GM19395 (cell line): ENCODE results near the gene TMEM139.
"Not testable (repeated sequence)": the region's sequence is repeated elsewhere in the genome, so short reads cannot be mapped to it uniquely, and the experiment has no call there.

Experiments used
- ATAC-seq: cut with Tn5 transposase; IDR thresholded peaks from one replicate; pipeline ENCODE4 v1.9.1; 2021; ENCODE audit warnings: mild to moderate bottlenecking, moderate library complexity; ENCODE audit not compliant: unreplicated experiment

Gene TMEM139

DNA sequence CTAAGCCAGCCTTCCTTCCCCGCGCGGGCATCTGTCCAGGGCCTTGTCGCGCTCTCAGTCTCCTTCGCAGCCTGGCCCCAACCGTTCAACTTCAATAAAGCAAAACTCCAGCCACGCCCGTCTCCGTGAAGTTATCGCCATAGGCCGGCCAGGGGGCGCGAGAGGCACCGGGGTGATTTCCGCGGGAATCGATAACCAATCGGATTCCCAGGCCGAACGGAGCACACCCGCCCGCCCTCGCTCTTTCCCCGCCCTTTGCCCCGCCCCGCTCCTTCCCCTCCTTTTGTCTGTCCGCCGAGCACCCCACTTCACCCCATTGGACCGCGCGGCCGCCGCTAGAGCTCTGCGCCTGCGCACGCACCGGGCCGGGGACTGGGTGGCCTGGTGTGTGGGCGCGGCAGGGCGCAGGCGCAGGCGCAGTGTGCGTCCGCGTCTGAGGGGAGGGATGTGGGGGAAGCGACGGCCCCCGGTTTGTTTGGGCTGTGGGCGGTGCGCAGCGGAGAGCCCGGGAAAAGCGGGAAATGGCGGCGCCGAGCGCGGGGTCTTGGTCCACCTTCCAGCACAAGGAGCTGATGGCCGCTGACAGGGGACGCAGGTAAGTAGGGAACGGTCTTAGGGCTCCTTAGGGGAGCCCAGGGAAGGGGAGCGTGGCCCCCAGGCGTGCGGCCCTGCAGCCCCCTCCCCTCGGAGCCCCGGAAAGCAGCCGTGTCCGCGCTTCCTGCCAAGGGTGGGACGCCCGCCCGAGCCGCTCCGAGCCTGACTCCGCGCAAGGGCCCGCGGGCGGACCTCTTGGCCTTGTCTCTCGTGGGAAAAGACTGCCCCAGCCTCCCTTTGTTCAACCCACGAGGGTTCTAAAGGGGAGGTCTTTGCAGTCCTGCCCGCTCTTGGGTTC, 3.4 kb downstream of the TMEM139 start, which contains the start of gene CASP2:
CASP2 (plus strand) TSS at position 417 of the 892 bp plus-strand sequence; CDS start at position 522, 105 bp downstream.
- ATAC-seq, result peak; percentile 90

DNA sequence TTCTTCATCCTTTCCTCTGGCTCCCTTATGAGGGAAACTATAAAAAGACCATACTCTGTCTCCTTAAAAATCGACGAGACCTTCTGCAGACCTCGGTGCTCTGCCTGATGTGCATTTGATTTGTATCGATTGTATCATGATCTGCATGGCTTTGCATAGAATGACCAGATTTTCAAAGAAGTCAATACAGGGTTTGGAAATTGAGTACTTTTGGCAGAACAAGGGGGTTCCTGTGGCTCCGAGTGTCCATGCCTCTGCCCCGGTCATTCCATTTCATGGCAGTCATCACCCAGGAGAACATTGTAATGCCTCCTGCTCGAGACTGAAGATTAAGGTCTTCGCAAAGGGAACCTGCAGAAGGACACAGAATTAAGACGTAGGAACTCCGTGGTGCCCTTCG, 4.1 kb downstream of the TMEM139 start:
- peak; percentile 6 for ATAC-seq

DNA sequence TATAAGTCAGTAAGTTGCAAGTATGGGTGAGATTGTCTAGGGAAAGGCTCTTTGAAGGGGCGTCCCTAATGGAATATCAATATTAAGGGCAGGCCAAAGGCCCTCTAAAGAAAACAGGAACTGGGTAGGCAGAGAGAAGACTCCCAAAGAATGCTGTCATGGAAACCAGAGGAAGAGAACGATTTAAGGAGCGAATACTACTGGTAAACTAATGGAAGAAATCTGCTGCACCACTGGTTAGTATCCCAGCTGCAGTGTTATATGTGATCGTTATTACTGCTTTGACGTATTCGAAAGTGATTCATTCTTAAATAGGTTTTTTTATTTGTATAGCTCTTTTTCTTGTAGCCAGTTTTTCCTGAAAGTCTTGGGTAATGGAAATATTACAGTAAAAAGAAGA, 4.7 kb downstream of the TMEM139 start:
- no peak for ATAC-seq

GRCh38 chr7:143289888-143290287, 5.1 kb downstream of the TMEM139 start:
- not testable (repeated sequence) for ATAC-seq

GRCh38 chr7:143290293-143290692, 5.5 kb downstream of the TMEM139 start:
- ATAC-seq, result no peak

GRCh38 chr7:143292876-143293275, 8.1 kb downstream of the TMEM139 start:
- no peak for ATAC-seq

DNA sequence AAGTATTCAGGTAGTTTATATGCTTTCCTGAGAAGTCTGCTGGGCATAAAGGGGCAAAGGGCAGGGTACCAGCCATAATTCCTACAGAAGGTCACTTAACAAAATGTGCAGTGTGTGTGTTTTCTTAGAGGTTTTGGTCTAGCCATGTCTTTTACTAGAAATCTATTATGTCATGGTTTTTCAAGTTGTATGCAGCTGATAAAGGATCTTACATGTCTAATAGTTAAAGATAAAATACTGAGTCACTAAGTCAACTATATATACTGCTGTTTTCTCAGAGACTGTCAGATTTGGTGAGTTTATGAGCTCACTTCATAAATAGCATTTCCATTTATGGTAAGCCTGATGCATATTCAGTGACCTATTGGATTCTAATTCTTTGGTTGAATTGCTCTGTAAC, 11.1 kb downstream of the TMEM139 start:
- ATAC-seq, result no peak

- no peak for ATAC-seq
Observed at GRCh38 chr7:143296686-143297085, 11.9 kb downstream of the TMEM139 start.

DNA sequence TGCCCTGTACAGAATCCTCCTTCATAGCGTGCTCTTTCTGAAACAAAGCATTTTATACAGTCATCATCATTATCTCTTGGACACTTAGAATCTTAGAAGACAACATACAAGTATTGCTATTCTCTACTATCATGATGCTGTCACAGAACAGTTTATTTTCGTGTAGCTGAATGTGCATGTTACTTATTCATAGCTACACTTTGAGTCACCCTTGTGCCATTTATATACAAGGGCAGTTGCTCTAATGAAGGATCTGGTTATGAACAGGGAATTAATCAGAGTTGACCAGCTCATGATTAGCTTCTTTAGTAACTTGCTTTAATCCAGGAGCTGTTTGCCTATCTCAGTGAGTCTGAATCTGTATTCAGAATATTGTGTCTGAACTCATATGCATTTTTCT, 14.6 kb downstream of the TMEM139 start:
- ATAC-seq, result no peak

DNA sequence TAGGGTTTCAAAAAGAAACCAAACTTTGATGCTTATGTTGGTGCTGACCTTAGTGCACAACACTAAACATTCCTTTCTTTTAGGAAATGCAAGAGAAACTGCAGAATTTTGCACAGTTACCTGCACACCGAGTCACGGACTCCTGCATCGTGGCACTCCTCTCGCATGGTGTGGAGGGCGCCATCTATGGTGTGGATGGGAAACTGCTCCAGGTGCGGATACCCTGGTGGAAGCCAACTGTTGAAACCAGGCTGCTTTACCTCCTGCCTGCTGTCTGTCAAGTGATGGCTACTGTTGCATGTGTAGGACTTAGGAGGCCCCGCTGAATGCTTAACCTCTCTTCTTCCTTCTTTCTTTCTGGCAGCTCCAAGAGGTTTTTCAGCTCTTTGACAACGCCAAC, 15.1 kb downstream of the TMEM139 start:
- ATAC-seq, result no peak

DNA sequence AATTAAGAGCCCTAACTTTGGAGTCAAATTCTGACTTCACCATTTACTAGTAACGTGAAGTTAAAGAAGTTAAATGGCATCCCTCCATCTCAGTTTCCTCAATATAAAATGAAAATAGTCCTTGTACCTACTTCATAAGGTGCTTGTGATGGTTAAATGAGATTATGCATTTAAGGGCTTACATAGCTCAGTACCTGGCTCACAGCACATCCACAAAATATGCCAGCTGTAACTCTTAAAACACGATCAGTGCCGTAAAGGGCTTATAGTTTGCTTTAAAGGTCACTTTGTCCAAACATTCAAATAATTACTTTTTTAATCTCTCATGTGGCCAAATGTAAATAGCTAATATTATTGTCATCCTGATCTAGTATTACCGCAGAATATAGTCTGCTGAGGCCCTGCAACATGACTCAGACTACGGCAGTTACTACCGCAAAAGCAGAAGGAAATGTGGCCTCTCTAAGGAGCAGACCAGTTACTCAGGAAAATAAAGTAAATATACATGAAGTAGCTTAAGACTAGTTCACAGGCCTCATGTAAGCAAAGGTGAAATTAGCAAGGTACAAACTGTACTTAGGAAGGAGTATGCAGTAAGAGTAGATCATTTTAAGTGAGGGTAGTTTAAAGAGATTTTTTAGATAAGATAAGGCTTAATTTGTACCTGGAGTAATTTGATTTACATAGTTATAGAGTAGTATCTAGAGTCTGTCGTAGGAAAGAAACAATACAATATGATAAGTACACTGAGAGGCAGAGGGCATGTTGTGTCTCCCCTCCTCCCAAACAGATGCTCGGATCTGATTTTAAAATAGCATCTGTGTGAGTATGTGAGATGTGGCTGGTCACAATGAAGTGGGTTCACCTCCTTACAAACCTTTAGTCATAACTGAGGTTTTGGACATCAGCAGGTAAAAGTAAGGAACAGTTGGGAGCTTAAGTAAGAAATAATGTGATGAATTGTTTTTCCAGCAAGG, 16.5 kb downstream of the TMEM139 start:
- no peak for ATAC-seq

- ATAC-seq, result no peak
Observed at GRCh38 chr7:143303733-143304132, 19.0 kb downstream of the TMEM139 start.

GRCh38 chr7:143304938-143305337, 20.2 kb downstream of the TMEM139 start:
- no peak for ATAC-seq

GRCh38 chr7:143305423-143306070, 20.8 kb downstream of the TMEM139 start:
- peak; percentile 56 for ATAC-seq

GRCh38 chr7:143308632-143309031, 23.9 kb downstream of the TMEM139 start:
- no peak for ATAC-seq

- ATAC-seq, result no peak
Observed at GRCh38 chr7:143314127-143314526, 29.4 kb downstream of the TMEM139 start.

- no peak for ATAC-seq
Observed at GRCh38 chr7:143315776-143316175, 31.0 kb downstream of the TMEM139 start, which contains the start of gene CLCN1. Gene CLCN1, plus strand, starts transcription at chr7:143316111. Its CDS starts 102 bp downstream, at chr7:143316213.

GRCh38 chr7:143316492-143316891, 31.7 kb downstream of the TMEM139 start:
- ATAC-seq, result no peak

DNA sequence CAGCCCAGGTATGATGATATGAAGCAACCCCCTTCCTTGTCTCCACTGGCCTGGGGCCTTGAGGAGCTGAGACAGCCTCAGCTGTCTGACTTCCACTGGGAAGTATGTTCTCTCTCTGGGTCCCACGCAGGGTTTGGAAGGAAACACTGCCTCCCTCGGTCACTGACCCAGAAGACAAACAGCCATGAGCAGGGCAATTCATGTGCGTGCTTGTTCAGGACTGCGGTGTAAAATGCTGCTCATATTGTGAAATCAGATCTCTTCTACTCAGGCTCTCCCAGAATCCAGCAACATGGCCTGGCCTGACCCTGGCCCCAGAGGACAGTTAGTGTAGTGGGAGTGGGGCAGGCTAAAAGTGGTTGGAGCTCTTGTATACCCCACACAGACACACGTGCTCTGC, 33.9 kb downstream of the TMEM139 start:
- no peak for ATAC-seq

DNA sequence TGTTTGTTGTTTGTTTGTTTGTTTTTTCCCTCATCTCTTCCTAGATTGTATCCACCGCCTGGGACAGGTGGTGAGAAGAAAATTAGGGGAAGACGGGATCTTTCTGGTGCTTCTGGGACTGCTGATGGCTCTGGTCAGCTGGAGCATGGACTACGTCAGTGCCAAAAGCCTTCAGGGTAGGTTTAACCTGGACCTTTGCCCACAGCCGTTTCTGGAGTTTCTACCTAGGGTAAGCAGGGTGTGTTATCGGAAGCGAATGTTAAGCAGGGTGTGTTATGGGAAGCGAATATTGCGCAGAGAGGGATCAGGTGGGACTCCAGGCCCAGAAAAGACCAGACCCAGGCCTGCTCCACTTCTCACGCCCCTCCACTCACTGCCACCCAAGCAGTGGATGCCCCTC, 35.9 kb downstream of the TMEM139 start:
- ATAC-seq, result no peak

- no peak for ATAC-seq
Observed at GRCh38 chr7:143321242-143321641, 36.5 kb downstream of the TMEM139 start.
